GM18517 (cell line): ENCODE data around the gene SETD6.

Experiments used
- ATAC-seq: cut with Tn5 transposase; IDR thresholded peaks from one replicate; pipeline ENCODE4 v1.9.1; 2021; ENCODE audit warnings: mild to moderate bottlenecking, moderate library complexity; ENCODE audit not compliant: unreplicated experiment

SETD6 gene

DNA sequence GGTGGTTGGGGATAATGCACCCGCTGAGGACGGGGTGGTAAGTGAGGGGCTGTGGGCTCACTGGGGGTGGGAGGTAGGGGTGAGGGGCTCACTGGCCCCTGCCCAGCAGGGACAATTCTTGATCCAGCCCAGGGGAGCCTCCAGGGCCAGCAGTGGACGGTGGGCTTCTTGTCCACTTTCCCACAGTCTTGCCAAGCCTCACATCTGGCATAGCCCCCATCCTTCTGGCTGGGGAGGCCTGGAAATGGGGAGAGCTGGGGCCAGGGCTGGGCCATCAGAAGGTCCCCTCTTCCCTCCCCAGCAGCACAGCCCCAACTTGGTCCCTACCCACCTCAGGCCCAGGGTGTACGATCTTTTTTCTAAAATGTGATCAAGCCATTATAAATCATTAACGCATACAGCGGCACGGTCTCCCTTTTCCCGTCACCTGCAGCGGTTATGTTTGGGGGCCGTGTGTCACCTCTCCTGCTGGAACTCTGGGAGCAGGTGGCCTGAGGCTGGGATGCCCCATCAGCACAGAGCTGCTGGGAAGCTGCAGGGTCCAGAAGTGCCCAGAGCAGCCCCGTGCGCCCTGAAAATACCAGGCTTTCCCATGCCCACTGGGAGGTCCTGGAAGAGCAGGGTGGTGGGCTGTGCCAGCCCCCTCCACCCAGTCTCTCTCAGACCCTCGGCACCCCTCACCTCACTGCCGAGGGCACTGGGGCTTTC, 7.2 kb upstream of the SETD6 start:
- ATAC-seq: no peak

DNA sequence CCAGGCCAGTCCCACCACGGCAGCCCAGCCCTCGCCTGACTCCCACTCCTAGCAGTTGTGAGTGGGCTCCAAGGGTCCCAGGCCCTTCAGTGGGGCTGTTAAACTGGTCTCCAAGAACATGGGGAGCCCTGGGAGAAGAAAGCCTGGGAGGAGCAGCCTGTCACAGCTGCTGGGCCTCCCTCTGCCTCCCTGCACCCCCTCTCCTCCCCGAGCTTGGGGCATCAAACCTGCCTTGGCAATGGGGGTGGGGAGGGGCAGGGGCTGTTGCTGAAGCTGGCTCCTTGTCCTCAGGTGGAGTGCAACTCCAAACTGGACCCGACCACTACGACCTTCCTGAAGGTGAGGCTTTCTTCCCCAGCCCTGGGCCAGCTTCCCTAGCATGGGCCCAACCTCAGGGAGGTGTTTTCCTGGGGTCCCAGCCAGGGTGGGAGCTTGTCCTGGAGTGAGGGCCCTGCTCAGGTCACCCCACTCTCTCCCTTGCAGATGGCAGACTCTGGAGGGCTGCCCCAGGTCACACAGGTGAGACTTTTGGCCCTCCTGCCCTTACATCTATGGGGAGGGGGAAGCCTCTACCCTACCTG, 6.6 kb upstream of the SETD6 start:
- ATAC-seq: no peak

DNA sequence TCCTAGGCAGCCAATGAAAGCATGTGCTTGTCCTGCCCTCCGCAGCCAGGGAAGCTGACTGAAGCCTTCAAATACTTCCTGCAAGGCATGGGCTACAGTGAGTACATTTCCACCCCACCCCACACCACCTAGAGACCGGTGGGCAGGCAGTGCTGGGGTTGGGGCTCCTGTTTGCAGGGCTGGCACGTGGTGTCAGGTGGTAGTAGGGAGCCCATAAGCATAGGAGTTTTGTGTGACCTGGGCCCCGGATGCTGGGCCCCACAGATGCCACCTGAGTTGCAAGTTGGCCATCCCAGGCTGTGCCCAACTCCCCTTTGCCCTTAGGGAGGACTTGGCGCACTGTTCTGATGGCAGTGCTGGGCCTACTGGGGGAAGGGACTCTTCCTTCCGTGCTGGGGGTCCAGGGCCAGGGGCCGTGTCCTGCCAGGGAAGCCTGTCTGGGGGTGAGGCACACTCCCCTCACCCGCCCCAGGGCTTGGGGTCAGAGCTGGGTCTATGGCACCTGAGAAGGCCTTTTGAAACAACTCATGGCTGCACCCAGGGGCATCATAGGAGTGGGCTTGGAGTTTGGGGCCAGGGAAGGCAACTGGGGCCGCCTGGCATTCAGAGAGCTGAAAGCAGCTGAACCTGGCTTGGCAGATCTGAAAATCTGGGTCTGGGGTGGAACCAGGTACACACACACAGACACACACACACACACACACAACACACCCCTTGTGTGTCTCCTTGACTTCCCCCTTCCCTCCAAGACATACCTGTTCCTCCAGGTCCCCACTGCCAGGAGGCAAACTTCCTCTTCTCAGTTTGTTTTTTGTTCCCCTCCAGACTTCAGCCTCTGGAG, 5.8 kb upstream of the SETD6 start:
- no peak for ATAC-seq

DNA sequence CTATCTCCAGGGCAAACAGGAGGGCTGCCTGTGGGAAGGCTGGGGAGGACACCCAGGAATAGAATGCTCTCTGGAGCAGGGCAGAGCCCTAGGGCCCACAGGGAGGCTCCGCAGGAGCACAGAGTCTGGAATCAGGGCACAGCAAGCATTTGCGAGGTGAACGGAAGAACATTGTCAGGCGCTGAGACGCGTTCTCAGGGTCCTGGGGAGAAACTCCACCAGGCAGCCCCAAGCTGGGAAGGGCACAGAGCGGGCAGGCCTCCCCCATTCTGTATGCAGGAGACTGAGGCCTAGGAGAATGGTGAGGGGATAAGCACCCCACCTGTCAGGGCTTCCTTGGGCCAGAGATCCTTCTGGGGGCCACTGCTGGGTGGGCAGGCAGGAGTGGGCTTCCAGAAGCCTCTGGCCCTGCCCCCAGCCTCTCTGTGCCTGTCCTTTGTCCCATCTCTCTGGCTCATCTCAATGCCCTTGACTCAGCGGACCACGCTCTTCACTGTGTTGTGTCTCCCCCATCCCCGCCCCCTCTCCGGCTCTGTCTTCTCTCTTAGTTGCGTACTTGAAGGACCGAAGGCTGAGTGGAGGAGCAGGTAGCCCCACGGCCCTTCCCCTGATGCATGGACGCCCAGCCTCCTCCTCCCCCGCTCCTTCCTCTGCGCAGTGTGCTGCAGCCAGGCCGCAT, 5.1 kb upstream of the SETD6 start:
- ATAC-seq: no peak

DNA sequence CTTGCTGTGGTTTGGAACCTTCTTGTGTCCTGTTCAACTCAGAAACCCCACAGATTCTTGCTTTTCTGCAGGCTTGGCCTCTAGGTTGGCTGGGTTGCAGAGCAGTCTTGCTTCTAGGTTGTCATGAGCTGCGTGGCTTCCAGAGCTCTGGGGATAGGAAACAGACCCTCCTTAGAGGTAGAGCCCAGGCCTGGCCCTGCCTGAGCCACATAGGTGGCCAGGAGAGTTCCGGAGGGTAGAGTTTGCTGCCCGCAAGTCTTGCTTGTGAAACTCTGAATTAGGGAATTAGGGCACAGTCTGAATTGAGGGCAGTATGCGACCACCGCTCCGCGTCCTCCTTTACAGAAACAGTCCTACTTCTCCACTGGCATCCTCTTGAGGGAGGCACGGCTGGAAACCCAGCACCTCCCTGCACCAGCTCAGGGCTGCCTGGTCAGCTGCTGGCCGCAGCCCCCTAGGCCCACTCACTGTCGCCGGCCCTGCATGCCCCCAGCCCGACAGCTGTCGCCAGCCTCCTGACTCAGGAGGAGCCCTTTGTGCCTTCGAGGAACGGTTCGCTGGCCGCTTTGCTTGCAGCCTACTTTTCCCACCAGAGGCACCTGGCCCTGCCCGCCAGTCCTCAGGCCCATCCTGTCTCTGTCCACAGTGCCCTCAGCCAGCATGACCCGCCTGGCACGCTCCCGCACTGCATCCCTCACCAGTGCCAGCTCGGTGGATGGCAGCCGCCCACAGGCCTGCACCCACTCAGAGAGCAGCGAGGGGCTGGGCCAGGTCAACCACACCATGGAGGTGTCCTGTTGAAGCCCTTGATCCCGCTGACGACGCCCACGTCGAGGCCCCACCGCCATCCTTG, 4.3 kb upstream of the SETD6 start:
- ATAC-seq: no peak

DNA sequence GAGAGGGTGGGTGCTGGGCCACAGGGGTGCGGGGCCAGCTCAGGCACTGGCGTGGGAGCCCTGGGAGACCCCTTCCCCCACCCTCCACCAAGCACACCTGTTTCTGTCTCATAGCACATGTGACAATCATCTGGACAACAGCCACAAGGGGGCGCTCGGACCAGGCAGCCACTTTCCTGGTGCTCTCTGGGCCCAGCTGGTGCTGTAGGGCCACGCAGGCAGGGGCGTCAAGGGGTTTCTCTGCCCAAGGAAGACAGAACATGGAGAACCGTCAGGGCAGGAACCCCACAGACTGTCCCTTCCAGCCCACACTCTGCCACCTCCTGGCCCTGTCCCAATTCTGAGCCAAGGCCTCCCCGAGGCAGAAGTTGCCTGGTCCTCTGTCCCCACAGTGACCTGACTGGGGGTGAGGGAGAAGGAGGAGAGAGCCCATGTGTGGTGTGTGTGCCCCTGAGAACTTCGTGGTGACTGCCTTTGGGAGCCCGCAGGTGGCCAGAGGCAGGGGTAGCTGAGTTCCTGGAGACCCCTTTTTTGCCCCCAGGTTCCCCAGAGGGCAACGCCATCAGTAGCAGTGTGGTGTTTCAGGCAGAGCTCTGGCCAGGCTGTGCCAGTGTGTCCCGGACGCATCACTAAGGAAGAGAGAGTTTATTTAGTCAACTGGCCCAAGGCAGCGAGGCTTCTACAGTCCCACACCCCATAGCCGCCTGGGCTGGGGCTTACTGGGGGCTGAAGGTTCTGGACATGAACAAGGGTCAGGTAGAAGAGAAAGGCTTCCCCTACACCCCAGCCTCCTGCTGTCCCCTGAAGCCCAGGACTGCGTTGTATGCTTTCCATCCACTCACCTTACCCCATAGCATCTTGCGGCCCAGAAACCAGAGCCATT, 3.1 kb upstream of the SETD6 start:
- ATAC-seq: peak; percentile 43

DNA sequence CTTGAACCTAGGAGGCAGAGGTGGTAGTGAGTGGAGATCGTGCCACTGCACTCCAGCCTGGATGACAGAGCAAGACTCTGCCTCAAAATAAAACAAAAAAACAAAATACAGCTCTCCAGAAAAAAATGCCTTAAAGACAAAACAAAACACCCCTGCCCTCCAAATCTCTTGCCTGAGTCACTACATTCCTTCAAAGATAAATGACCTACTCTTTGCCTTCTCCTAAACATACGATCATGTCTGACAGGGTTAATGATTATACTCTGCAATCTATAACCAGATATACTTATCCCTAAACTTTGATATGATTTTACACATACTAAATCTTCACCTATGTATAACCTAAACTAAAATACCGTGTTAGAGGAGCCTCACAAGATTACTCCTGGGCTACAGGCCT, 1.4 kb upstream of the SETD6 start:
- no peak for ATAC-seq

DNA sequence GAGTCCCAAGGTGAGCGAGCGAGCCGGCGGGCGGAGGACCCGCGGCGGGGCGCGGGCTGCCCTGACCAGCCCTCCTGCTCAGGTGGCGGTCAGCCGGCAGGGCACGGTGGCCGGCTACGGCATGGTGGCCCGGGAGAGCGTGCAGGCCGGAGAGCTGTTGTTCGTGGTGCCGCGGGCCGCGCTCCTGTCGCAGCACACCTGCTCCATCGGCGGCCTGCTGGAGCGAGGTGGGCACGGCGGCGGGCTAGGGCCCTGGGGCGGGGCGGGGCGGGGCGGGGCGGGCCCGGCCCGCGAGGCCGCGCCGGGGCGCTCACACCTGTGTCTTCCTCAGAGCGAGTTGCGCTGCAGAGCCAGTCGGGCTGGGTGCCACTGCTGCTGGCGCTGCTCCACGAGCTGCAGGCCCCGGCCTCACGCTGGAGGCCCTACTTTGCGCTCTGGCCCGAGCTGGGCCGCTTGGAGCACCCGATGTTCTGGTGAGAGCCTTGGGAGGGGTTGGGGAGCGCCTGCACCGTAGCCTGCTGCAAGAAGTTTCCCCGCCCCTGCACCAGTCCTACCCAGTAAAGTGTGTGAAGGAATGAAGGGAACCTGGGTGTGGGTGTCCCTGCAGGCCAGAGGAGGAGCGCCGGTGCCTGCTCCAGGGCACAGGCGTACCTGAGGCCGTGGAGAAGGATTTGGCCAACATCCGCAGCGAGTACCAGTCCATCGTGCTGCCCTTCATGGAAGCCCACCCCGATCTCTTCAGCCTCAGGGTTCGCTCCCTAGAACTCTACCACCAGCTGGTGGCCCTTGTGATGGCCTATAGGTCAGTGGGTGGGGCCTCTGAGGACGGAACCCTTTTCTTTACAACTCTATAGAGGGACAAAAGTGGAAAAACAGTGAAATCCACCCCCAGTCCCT, 802 bp downstream of the SETD6 start:
- ATAC-seq: peak; percentile 23

DNA sequence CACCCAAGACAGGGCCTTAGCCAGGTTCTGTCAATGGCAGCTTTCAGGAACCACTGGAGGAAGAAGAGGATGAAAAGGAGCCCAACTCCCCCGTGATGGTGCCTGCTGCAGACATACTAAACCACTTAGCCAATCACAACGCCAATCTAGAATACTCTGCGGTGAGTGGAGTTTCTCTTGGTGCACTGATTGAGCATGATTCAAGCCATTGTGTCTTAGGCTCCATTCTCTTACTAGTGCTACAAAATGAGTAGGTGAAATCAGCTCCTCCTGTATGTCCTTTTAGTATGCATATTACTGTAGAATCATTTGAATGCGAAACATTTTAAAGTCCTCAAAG, 1.4 kb downstream of the SETD6 start:
- ATAC-seq: no peak

DNA sequence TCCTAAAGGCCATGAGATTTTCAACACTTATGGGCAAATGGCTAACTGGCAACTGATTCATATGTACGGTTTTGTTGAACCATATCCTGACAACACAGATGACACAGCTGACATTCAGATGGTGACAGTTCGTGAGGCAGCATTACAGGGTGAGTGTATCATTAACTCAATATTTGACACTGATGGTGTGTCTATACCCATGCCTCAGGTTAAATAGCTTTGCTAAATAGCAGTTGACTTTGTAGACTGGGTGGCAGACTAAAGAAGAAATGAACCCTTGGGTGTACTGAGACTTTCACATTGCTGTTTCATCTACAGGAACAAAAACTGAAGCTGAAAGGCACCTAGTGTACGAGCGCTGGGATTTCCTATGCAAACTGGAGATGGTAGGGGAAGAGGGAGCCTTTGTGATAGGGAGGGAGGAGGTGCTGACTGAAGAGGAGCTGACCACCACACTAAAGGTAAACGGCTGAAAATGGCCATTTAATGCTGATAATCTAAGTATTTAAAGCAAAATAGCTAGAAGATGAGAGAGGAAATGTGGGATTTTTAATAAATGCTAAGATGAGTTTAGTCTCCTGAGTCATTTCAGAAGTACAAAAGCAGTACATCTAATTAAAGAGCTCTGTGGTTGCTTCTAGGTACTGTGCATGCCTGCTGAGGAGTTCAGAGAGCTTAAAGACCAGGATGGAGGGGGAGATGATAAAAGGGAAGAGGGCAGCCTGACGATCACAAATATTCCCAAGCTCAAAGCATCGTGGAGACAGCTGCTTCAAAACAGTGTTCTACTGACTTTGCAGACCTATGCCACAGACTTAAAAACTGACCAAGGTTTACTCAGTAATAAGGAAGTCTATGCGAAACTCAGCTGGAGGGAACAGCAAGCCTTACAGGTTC, 3.0 kb downstream of the SETD6 start:
- ATAC-seq: peak; percentile 42

DNA sequence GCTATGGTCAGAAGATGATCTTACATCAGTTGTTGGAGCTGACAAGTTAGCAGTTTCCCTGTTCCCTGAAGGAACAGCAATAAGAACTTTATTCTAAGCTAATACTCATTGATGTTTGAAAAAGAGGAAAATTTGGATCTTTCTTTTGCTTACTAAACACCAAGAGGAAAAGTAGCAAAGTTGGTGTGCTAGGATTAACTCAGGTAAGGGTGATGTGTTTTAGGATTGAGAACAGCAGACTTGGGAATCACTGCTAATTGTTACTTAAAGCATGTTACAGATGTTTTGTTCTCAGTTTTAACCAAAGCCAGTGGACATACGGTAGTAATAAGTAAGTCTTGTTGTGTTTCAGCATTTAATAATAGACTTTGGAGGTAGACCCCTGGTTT, 3.7 kb downstream of the SETD6 start:
- no peak for ATAC-seq

DNA sequence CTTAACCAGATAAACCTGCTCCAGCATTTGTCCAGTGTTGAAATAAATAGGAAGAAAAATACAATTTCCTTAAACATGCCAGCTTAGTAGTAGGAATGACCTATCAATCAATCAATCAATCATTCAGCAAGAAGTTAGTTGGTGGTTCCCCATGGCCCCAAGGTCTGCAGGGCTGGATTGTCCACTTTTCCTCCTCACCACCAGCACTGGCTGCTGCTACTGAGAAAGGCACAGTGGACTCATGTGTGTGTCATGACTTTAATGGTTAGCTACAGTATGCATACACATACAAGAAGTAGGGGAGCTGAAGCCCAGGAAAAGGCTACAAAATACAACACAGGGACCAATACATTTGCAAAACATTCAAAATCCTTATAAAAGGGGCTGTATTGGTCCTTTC, 4.4 kb downstream of the SETD6 start:
- ATAC-seq: no peak

DNA sequence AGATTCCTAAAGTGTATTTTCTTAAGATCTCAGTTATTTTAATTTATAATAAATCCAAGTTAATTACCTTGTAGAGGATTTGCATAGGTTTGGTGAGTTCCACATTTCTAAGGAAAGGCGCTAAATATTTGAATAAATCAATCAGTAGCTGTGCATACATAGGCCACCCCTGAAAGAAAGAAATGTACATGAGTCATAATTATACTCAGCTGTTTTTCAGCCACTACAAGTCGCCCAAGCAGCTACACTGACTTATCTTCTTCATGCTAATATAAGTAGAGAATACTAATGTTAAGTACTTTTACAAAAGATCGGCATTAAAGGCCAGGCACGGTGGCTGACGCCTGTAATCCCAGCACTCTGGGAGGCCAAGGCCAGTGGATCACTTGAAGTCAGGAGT, 14.9 kb downstream of the SETD6 start:
- ATAC-seq: no peak

DNA sequence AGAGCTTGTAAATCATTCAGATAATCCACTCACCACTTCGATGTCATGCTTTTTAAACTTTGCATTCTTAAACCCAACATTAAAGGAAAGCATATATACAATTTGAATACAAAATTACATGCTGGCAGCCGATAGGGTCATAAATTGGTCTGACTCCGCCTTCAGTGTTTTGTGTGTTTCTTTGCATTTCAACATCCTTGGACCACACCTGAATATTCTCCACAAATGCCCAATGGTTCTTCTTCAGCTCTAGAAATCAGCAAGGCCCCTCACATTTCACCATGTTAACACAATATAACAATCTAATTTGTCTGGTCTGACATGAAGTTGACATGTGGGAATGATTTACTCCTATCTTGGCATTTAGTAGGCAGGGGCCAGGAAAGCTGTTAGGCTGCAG, 17.1 kb downstream of the SETD6 start:
- ATAC-seq: no peak

DNA sequence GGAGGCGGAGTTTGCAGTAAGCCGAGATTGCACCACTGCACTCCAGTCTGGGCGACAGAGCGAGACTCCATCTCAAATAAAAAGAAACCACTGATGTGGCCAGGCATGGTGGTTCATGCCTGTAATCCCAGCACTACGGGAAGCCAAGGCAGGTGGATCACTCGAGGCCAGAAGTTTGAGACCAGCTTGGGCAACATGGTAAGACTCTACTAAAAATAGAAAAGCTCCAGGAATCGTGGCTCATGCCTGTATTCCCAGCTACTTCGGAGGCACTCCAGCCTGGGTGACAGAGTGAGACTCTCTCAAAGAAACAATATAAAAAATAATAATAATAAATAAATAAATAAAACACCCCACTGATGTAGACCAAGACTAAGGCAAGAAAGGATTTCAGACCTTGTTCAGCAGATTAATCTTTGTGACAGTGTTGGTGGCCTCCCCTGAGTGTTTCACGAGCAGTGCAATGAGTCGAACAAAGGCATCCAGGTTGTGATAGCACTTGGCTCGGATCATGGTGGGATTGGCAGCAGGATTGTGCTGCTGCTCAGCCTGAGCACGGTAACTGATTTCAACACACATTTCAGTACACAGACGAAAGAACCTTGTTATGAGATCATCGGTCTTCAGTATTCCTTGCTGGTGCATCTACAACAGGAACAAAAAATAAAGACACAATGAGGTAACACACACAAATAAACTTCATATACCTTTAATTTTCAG, 18.6 kb downstream of the SETD6 start:
- ATAC-seq: no peak

DNA sequence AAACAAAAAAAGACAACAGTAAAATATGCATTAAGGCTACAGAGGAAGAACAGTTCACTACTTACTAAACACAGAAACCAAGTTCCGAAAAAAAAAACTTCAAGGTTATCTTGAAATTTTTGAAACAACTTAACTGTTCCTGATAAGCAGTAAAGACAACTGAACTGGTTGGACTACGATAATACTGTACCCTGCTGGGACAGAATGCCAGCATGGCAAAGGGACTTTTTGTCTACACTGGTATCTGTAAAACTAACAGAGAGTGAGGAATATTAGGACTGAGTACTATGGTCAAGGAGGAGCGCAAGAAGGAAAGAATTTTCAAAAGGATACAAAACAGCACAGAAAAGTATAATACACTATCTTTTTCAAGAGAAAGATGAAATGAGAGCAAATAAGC, 19.8 kb downstream of the SETD6 start:
- no peak for ATAC-seq

DNA sequence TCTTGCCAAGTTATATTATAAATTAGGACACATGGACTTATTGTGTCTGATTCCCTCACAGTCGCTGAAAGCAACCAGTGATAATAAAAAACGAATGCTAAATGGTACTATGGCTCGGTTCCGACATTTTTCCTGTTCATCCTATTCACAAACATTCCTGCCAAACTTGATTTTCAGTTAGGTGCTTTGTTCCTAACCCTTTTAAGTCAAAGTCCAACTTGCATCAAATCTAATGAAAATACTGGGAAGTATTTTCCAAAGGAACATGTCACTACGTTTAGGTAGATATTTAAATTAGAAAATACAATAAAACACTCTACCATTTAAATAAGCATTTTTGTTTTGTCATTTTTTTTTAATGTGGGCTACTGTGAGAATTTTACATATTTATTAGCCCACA, 21.0 kb downstream of the SETD6 start:
- ATAC-seq: no peak
